ENCODE measurements around the gene HBZ.
A peak's percentile ranks its signal among the peaks of the same experiment; 100 is the strongest.
"Not testable (repeated sequence)": the region's sequence is repeated elsewhere in the genome, so short reads cannot be mapped to it uniquely, and the experiment has no call there.

HBZ gene

DNA sequence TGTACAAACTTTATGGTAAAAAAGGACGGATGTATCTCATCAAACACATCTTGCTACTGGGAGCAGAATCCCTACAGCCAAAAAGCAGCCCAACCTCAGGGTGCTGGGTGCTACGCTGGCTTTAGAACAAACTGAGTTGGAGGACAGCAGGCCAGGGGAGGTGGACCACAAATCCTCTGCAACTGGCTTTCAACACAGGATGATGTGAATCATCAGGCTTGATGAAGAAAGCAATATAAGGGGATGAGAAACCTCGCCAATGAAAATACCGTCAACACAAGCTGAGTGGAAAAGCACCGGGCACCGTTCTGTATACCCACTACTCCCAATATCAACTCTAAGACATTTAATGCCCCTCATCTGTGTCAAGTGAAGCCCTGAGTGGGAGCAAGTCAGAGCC, 42.1 kb downstream of the HBZ start:
- DNase-seq (ENCODE audit: low read depth): peak; percentile 65
- TF ChIP-seq, protein P1, sequence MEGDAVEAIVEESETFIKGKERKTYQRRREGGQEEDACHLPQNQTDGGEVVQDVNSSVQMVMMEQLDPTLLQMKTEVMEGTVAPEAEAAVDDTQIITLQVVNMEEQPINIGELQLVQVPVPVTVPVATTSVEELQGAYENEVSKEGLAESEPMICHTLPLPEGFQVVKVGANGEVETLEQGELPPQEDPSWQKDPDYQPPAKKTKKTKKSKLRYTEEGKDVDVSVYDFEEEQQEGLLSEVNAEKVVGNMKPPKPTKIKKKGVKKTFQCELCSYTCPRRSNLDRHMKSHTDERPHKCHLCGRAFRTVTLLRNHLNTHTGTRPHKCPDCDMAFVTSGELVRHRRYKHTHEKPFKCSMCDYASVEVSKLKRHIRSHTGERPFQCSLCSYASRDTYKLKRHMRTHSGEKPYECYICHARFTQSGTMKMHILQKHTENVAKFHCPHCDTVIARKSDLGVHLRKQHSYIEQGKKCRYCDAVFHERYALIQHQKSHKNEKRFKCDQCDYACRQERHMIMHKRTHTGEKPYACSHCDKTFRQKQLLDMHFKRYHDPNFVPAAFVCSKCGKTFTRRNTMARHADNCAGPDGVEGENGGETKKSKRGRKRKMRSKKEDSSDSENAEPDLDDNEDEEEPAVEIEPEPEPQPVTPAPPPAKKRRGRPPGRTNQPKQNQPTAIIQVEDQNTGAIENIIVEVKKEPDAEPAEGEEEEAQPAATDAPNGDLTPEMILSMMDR (conservative IDR thresholded peaks at IDR 0.05; ENCODE audit: control insufficient read depth, insufficient read depth, low read depth, low read length): no peak
- H3K4me3 ChIP-seq (ENCODE audit: control insufficient read depth, low read depth, low read length): no peak overlapping the region

DNA sequence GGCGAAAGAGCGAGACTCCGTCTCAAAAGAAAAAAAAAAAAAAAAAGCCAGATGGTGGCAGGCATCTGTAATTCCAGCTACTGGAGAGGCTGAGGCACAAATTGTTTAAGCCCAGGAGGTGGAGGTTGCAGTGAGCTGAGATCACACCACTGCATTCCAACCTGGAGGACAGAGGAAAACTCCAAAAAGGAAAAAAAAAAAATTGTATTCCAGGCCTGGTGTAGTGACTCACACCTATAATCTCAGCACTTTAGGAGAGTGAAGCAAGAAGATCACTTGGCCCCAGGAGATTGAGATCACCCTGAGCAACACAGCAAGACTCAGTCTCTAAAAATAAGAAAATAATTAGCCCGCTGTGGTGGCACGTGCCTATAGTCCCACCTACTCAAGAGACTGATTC, 47.9 kb downstream of the HBZ start:
- TF ChIP-seq, protein P1 (conservative IDR thresholded peaks at IDR 0.05; ENCODE audit: control insufficient read depth, insufficient read depth, low read depth, low read length): no peak
- no peak overlapping the region for H3K4me3 ChIP-seq (ENCODE audit: control insufficient read depth, low read depth, low read length)
- peak; percentile 84 for DNase-seq (ENCODE audit: low read depth)

DNA sequence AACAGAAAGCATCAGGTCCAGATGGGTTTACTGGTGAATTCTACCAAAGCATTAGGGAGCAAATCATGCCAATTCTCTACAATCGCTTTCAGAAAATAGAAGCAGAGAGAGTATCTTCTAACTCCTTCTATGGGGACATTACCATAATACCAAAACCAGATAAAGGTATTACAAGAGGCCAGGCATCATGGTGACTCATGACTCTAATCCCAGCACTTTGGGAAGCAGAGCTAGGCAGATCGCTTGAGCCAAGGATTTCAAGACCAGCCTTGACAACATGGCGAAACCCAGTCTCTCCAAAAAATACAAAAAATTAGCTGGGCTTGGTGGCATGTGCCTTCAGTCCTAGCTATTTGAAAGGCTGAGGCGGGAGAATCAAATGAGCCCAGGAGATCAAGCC, 50.8 kb downstream of the HBZ start:
- TF ChIP-seq, protein P1 (conservative IDR thresholded peaks at IDR 0.05; ENCODE audit: control insufficient read depth, insufficient read depth, low read depth, low read length): no peak
- DNase-seq (ENCODE audit: low read depth): no peak
- H3K4me3 ChIP-seq (ENCODE audit: control insufficient read depth, low read depth, low read length): no peak overlapping the region

DNA sequence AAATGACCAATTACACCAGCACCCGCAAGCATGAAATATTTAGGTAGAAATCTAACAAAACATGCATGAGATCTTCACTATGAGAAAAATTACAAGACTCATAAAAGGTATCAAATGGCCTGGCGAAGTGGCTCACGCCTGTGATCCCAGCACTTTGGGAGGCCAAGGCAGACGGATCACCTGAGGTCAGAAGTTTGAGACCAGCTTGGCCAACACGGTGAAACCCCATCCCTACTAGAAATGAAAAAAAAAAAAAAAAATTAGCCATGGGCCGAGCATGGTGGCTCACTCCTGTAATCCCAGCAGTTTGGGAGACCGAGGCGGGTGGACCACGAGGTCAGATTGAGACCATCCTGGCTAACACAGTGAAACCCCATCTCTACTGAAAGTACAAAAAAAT, 51.6 kb downstream of the HBZ start:
- not testable (repeated sequence) for H3K4me3 ChIP-seq (ENCODE audit: control insufficient read depth, low read depth, low read length)

More for the DNA sequence above, 51.6 kb downstream of the HBZ start:
- DNase-seq (ENCODE audit: low read depth): not testable (repeated sequence)
